Endothelial cell of umbilical vein (primary cell): ENCODE data around the gene KATNIP. TPM values are rescaled to one million over a fixed set of nuclear protein-coding genes. Genes with fewer than 3 reads are reported as not detected.

ENCODE experiments used
- BruUV-seq: library from RNA; stranded (reverse); fragments of 400-500 nt; replicated peaks from 2 replicates; lab custom pipeline; 2021; lab: Mats Ljungman, UMichigan
- CTCF ChIA-PET: fragments of 300-600, 350-600 bp; sonication (Branson Sonifier 250); formaldehyde crosslinking; loops from one replicate; lab custom pipeline; 2021; ENCODE audit warnings: antibody characterized with exemption, inconsistent platforms; lab: Charles Lee
- POLR2A ChIA-PET: fragments of 300-600, 350-600 bp; sonication (Branson Sonifier 250); formaldehyde crosslinking; loops from one replicate; lab custom pipeline; 2021; ENCODE audit warnings: antibody characterized with exemption, inconsistent platforms; lab: Charles Lee
- DNase-seq: peaks from one replicate; pipeline ENCODE4 v3.0.0-alpha.2; 2011; ENCODE audit warnings: low read depth, low spot score
- FAIRE-seq: peaks from 2 replicates; lab custom pipeline; 2011; peaks lifted over from hg19 to GRCh38; lab: Jason Lieb, UNC
- H2AFZ ChIP-seq: 2 replicates; pipeline ENCODE4 v1.6.0; 2012; ENCODE audit warnings: low read depth, low read length, control low read depth, inconsistent platforms
- H3K27ac ChIP-seq: 2 replicates; pipeline ENCODE4 v1.5.1; 2011; ENCODE audit warnings: low read depth, mild to moderate bottlenecking, control low read depth, low read length, moderate library complexity; ENCODE audit not compliant: insufficient read depth
- H3K27me3 ChIP-seq, 2 experiments: 2 replicates each; pipeline versions ENCODE4 v1.6.0 to v1.6.1; 2011; ENCODE audit warnings: low read length in 2 of 2, mixed read lengths in 1 of 2; ENCODE audit not compliant: control insufficient read depth in 2 of 2, insufficient read depth in 2 of 2
- H3K36me3 ChIP-seq, 2 experiments: 2 replicates in 1 of 2; 3 replicates in 1 of 2; pipeline ENCODE4 v1.5.1; 2011; ENCODE audit warnings: low read length in 2 of 2, mild to moderate bottlenecking in 1 of 2, moderate library complexity in 1 of 2; ENCODE audit not compliant: control insufficient read depth in 2 of 2, insufficient read depth in 2 of 2; ENCODE audit errors: extremely low read depth in 1 of 2
- H3K4me1 ChIP-seq: 3 replicates; pipeline ENCODE4 v1.5.1; 2011; ENCODE audit warnings: mild to moderate bottlenecking, low read length; ENCODE audit not compliant: control insufficient read depth, insufficient read depth; ENCODE audit errors: extremely low read depth
- H3K4me2 ChIP-seq: 2 replicates; pipeline ENCODE4 v1.6.1; 2011; ENCODE audit warnings: low read length, control low read depth, mixed read lengths; ENCODE audit not compliant: insufficient read depth
- H3K4me3 ChIP-seq, 3 experiments: fragments of 200-600 bp in 1 of 3; sonication (generic), shearing (Covaris generic) in 1 of 3; replicated peaks in 1 of 3; 2 replicates each; pipeline ENCODE4 v1.5.1; 2011 to 2016; ENCODE audit warnings: control low read depth in 3 of 3, low read length in 3 of 3, mild to moderate bottlenecking in 2 of 3, inconsistent platforms in 1 of 3, low read depth in 1 of 3, moderate library complexity in 1 of 3; ENCODE audit not compliant: insufficient read depth in 1 of 3
- H3K79me2 ChIP-seq: 2 replicates; pipeline ENCODE4 v1.6.0; 2012; ENCODE audit warnings: low read length, inconsistent platforms; ENCODE audit not compliant: control insufficient read depth, insufficient read depth
- H3K9ac ChIP-seq: replicated peaks from 2 replicates; pipeline ENCODE3; 2011; ENCODE audit warnings: low read length, control low read depth; ENCODE audit not compliant: insufficient read depth; ENCODE audit errors: extremely low read depth
- H3K9me1 ChIP-seq: replicated peaks from 3 replicates; pipeline ENCODE4 v1.6.0; 2011; ENCODE audit warnings: mild to moderate bottlenecking, low read length; ENCODE audit not compliant: control insufficient read depth, insufficient read depth; ENCODE audit errors: extremely low read depth
- H3K9me3 ChIP-seq: replicated peaks from 2 replicates; pipeline ENCODE4 v1.5.1; 2012; ENCODE audit warnings: low read length, inconsistent platforms; ENCODE audit not compliant: control insufficient read depth, insufficient read depth
- H4K20me1 ChIP-seq: replicated peaks from 2 replicates; pipeline ENCODE3; 2011; ENCODE audit warnings: mild to moderate bottlenecking, low read length; ENCODE audit not compliant: control insufficient read depth, insufficient read depth; ENCODE audit errors: extremely low read depth
- EZH2 ChIP-seq: IDR thresholded peaks from 2 replicates; pipeline ENCODE4 v1.6.1; 2012; ENCODE audit warnings: borderline replicate concordance, low read depth, mild to moderate bottlenecking, moderate library complexity, low read length, inconsistent platforms; ENCODE audit not compliant: severe bottlenecking
- FOS ChIP-seq: IDR thresholded peaks from 2 replicates; pipeline ENCODE4 v1.6.1; 2011; ENCODE audit warnings: mild to moderate bottlenecking, low read length, moderate library complexity, borderline replicate concordance; ENCODE audit not compliant: insufficient read depth
- GATA2 ChIP-seq: IDR thresholded peaks from 2 replicates; pipeline ENCODE4 v1.7.0; 2011; ENCODE audit warnings: low read depth, mild to moderate bottlenecking, moderate library complexity, mixed read lengths, low read length; ENCODE audit not compliant: insufficient read length, insufficient read depth
- JUN ChIP-seq: IDR thresholded peaks from 2 replicates; pipeline ENCODE4 v1.6.1; 2011; ENCODE audit warnings: borderline replicate concordance, low read depth; ENCODE audit not compliant: insufficient read length, insufficient read depth
- MYC ChIP-seq: IDR thresholded peaks from one replicate; pipeline ENCODE4 v1.6.1; 2011; ENCODE audit warnings: mild to moderate bottlenecking, low read depth, low read length
- POLR2A ChIP-seq: IDR thresholded peaks from 2 replicates; pipeline ENCODE4 v1.6.1; 2012; ENCODE audit warnings: low read depth, mild to moderate bottlenecking, control low read depth, low read length
- POLR2AphosphoS5 ChIP-seq: IDR thresholded peaks from 2 replicates; pipeline ENCODE4 v1.6.1; 2012; ENCODE audit warnings: low read depth, mild to moderate bottlenecking, control low read depth, low read length, moderate library complexity; ENCODE audit not compliant: insufficient read depth
- dilution Hi-C: fragments of 300-500 bp; cut with MboI; formaldehyde crosslinking; loops from one replicate; pipeline ENCODE4 v1.15.0; 2019; ENCODE audit warnings: low sequenced_read_pairs; ENCODE audit not compliant: extremely low pct_ligation_motif_present
- intact Hi-C: fragments of 100-400 bp; cut with micrococcal nuclease; formaldehyde crosslinking; loops from one replicate; pipeline ENCODE4 v1.10.0; 2022
- polyA plus RNA-seq, 4 experiments: library from polyadenylated mRNA; depleted of rRNA in 3 of 4; stranded (reverse) in 3 of 4; unstranded in 1 of 4; fragments of >200 nt; gene quantifications; 2 replicates each; pipeline versions ENCODE4 v1.2.1 to v1.2.3, GENCODE V29; 2011 to 2012; ENCODE audit warnings: missing spikeins in 1 of 4
- total RNA-seq: library from RNA; stranded (reverse); gene quantifications from 2 replicates; pipeline ENCODE4 v1.2.3, GENCODE V29; 2021
- TF ChIP-seq, protein P1 (sequence below): IDR thresholded peaks from 2 replicates; pipeline ENCODE4 v1.6.1; 2011; ENCODE audit not compliant: insufficient read depth, insufficient read length
- TF ChIP-seq, protein P2 (sequence below), 2 donors: IDR thresholded peaks; 1 replicate in 1 of 2; 2 replicates in 1 of 2; pipeline ENCODE4 v1.5.1; 2011; ENCODE audit warnings: low read length in 2 of 2, mild to moderate bottlenecking in 2 of 2, moderate library complexity in 2 of 2, control low read depth in 1 of 2, inconsistent platforms in 1 of 2, low read depth in 1 of 2; ENCODE audit not compliant: insufficient read depth in 1 of 2; ENCODE audit errors: extremely low read depth in 1 of 2

KATNIP gene
- total and polyA plus RNA-seq, 2 donors (not counting 3 experiments of a cell fraction or from before 2014, with no cell fraction given): 14.7 to 30.7 TPM

DNA sequence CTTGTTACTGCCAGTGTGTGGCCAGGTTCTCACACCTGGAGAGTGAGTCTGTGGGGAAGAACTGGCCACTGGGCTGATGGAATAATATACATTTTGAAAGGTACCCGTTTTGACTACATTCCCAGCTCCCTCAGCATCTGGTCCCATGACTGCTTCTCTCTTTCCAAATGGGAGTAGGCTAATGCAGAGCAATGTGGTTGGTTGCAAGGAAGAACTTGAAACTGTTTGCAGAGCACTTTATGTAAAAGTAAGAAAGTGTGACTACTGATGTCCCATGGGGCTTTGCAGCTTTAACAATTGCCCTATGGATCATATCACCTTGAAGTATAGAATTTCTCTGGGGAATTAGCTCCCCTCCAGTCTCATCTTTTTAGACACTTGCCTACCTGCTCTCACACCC, 9.0 kb downstream of the KATNIP start:
- FAIRE-seq (no peak), DNase-seq (no peak)
- ChIA-PET POLR2A (no interaction called here), CTCF (interaction anchor here (1.0 kb wide), 1 partner anchor 9 kb away, joined by 3 read pairs; the partner anchor contains the start of genes GTF3C1 and KATNIP)
- Histone ChIP-seq H3K4me2 (no peak overlapping the region), H3K79me2 (no peaks in the 10 kb centered on the region), H3K9me1 (no peaks in the 10 kb centered on the region), H2AFZ (no peak overlapping the region), H3K4me1 (no peaks in the 10 kb centered on the region), H3K27me3 (no peaks in the 10 kb centered on the region), H3K36me3 (no peaks in the 10 kb centered on the region), H3K9me3 (no peaks in the 10 kb centered on the region), H3K27ac (no peak overlapping the region), H4K20me1 (no peaks in the 10 kb centered on the region), H3K4me3 (no peak overlapping the region), H3K9ac (no peak overlapping the region)
- dilution Hi-C loops (no loop called here), intact Hi-C loops (no loop called here)
- TF ChIP-seq POLR2AphosphoS5: no peak
- no TSS peak for BruUV-seq

DNA sequence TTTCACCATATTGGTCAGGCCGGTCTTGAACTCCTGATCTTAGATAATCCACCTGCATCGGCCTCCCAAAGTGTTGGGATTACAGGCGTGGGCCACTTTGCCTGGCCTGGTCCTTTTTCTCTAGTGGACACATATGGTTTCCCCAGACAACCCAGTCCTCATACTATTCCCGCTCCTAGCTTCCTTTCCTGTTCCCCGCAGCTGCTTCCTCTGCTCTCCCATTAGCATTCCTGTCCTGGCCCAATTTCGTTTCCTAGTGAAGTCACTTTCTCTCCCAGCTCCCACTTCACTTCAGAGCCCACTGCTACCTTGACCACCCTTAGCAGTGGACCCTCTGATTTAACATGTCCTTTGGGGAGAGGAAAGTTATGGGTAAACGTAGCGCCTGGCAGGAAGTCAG, 11.3 kb downstream of the KATNIP start:
- Histone ChIP-seq H3K4me3 (no peak overlapping the region), H3K9me3 (no peaks in the 10 kb centered on the region), H3K4me1 (no peaks in the 10 kb centered on the region), H3K9ac (no peak overlapping the region), H2AFZ (no peak overlapping the region), H3K27ac (no peak overlapping the region), H3K27me3 (no peaks in the 10 kb centered on the region), H3K4me2 (no peak overlapping the region), H4K20me1 (no peaks in the 10 kb centered on the region), H3K36me3 (no peaks in the 10 kb centered on the region), H3K9me1 (no peaks in the 10 kb centered on the region), H3K79me2 (no peaks in the 10 kb centered on the region)
- dilution Hi-C loops (no loop called here), intact Hi-C loops (no loop called here)
- ChIA-PET POLR2A (no interaction called here), CTCF (interaction anchor here (0.6 to 2.0 kb wide), 3 partner anchors 11 to 509 kb away, joined by 3 to 5 read pairs (median 4); partner anchors contain the start of genes GTF3C1 and KATNIP)
- no TSS peak for BruUV-seq
- DNase-seq (peak; percentile 49), FAIRE-seq (no peak)
- TF ChIP-seq EZH2 (no peak), POLR2AphosphoS5 (no peak), MYC (no peak), FOS (no peak), POLR2A (no peak), GATA2 (no peak), JUN (no peak)
- TF ChIP-seq, protein P1, sequence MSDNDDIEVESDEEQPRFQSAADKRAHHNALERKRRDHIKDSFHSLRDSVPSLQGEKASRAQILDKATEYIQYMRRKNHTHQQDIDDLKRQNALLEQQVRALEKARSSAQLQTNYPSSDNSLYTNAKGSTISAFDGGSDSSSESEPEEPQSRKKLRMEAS: no peak
- TF ChIP-seq, protein P2, sequence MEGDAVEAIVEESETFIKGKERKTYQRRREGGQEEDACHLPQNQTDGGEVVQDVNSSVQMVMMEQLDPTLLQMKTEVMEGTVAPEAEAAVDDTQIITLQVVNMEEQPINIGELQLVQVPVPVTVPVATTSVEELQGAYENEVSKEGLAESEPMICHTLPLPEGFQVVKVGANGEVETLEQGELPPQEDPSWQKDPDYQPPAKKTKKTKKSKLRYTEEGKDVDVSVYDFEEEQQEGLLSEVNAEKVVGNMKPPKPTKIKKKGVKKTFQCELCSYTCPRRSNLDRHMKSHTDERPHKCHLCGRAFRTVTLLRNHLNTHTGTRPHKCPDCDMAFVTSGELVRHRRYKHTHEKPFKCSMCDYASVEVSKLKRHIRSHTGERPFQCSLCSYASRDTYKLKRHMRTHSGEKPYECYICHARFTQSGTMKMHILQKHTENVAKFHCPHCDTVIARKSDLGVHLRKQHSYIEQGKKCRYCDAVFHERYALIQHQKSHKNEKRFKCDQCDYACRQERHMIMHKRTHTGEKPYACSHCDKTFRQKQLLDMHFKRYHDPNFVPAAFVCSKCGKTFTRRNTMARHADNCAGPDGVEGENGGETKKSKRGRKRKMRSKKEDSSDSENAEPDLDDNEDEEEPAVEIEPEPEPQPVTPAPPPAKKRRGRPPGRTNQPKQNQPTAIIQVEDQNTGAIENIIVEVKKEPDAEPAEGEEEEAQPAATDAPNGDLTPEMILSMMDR (IDR thresholded peaks at IDR 0.05; ENCODE audit: extremely low read depth in 1 of 2, insufficient read depth in 1 of 2, low read depth in 1 of 2, low read length in 2 of 2): no peak
